HG02885 (cell line): ENCODE data around the gene GINS1.

Experiments used
- ATAC-seq: cut with Tn5 transposase; IDR thresholded peaks from one replicate; pipeline ENCODE4 v1.9.1; 2021; ENCODE audit warnings: mild to moderate bottlenecking; ENCODE audit not compliant: unreplicated experiment, poor library complexity

GINS1 gene

DNA sequence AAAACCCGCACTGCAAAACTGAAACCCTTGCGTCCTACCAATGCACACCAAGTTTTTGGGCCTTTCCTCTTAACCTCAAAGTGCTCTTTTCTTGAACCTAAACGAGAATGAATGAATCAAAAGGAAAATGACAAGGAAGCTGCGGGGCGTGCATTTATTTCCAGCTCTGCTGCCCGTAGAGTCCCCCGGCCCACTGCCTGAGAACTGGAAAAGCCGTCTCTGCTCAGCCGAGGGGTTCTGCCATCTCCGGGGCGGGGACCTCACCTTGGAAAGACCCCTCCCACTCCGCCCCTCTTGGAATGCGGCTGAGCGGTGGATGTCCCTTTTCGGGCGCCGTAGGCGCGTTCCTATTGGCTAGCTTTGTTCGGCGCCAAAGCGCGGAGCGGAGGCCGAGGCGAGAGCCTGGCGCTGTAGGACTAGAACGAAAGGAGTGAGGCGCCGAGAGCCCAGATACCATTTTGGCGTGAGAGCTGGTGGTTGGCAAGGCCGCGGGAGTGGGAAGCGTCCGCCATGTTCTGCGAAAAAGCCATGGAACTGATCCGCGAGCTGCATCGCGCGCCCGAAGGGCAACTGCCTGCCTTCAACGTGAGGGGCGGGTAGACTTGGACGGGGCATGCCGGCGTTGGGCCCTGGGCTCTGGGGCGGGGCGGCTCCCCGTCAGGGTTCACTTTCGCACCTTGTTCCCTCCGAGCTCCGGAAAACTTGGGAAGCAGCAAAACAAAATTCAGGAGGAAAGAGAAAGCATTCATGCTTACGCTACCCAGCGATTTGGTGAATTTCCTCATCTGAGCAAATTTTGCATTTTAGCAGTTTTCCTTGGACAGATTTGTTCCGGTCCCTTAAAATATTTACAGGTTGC is at the start of gene GINS1:
Gene GINS1, plus strand, starts transcription at position 363 of the 859 bp plus-strand sequence. Its CDS starts 148 bp downstream, at position 511.
- peak; percentile 90 for ATAC-seq

GRCh38 chr20:25360631-25361286 is 46.7 kb upstream of the GINS1 start:
- no peak for ATAC-seq

DNA sequence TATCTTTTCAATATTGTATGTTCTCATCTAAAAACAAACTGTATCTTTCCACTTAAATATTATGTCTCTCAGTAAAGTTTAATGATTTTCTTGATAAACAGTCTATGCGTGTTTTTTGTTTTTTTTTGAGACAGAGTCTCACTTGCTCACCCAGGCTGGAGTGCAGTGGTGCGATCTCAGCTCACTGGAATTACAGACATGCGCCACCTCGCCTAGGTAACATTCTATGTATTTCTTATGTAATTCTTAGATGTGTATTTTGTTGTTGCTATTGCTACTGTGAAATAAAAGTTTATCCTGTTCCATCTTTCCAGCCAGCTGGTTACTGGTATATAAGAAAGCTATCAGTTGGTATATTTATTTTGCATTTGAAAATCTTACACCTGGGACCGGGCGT is 46.2 kb upstream of the GINS1 start:
- ATAC-seq = no peak

GRCh38 chr20:25364180-25364788 is 43.2 kb upstream of the GINS1 start:
- no peak for ATAC-seq

DNA sequence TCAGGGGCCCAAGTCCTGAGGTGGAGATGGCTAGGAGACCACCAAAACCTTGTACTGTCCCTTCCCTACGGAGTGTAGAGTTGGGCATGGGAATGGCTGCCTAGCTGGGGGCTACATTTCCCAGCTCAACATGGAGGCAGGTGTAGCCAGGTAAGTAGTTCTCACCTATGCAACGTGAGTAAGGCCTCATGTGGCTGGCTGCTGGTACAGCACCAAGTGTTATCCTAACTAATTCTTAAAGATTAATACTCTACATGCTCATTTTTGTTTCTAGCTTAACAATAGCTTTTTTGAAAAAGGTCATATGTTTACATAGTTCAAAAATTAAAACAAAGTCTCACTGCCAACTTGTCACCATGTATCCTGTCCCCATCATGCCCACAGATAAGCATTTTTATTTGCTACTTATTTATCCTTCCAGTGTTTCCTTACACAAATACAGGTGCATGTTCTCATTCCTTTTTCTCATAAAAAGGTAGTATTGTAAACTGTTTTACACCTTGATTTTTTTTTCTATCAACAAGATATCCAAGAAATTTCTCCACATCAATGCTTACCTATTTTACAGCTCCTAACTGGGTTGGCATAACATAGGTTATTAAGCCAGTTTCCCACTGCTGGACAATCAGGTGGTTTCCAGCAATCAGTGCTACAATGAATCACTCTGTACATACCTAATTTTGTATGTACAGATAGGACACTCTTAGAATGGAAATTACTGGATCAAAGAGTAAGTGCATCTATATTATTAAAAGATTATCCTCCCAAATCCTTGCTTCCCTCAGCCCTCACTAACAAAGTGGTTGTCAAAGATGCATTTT is 42.4 kb upstream of the GINS1 start:
- ATAC-seq = no peak

DNA sequence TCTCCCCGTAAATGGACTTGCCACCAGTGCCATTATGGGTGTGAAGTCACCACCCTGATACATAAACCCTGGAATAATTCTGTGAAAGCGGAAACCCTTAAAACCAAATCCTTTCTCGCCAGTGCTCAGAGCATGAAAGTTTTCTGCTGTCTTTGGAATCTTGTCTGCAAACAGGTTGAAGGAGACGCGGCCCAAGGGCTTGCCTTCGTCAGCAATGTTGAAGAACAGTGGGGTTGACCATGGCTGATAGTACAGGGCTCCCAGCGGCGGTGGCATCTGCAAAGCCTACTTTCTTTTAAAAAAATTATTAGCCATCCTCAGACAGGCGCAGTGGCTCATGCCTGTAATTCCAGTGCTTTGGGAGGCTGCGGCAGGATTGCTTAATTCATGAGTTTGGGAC is 38.9 kb upstream of the GINS1 start:
- no peak for ATAC-seq

DNA sequence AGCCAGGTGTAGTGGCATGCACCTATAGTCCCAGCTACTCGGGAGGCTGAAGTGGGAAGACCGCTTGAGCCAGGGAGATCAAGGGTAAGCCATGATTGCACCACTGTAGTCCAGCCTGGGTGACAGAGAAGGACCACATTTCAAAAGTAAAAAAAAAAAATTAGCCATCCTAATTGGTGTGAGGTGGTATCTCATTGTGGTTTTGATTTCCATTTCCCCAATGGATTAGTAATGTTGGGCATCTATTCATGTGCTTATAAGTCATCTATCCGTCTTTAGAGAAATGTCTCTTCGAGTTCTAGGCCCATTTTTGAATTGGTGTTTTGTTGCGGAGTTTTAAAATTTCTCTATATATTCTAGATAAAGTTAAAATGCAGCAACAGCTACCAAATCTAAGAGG is 38.5 kb upstream of the GINS1 start:
- ATAC-seq = no peak

GRCh38 chr20:25369529-25369928 is 37.9 kb upstream of the GINS1 start:
- ATAC-seq = no peak

- no peak for ATAC-seq
Measured at GRCh38 chr20:25369971-25370370, 37.5 kb upstream of the GINS1 start.

DNA sequence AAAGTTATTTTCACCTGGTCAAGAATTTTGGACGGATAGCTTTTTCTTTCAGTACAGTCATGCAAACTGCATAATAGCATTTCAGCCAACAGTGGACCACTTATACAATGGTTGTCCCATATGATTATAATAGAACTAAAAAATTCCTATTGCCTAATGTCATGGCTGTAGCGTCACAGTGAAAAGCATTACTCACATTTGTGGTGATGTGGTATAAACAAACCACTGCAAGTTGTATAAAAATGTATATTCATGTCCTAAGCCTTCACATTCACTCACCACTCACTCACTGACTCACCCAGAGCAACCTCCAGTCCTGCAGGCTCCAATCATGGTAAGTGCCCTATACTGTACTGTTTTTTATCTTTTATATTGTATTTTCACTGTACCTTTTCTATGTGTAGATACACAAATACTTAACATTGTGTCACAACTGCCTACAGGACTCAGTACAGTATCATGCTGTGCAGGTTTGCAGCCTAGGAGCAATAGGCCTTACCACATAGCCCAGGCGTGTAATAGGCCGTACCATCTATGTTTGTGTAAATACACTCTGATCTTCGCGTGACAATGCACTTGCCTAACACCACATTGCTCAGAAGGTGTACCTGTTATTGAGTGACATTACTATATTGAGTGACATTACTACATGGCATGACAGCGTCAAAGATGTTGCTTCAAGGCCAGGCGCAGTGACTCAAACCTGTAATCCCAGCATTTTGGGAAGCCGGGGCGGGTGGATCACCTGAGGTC is 34.7 kb upstream of the GINS1 start:
- ATAC-seq = no peak

- ATAC-seq = no peak
Measured at GRCh38 chr20:25374842-25375241, 32.6 kb upstream of the GINS1 start.

DNA sequence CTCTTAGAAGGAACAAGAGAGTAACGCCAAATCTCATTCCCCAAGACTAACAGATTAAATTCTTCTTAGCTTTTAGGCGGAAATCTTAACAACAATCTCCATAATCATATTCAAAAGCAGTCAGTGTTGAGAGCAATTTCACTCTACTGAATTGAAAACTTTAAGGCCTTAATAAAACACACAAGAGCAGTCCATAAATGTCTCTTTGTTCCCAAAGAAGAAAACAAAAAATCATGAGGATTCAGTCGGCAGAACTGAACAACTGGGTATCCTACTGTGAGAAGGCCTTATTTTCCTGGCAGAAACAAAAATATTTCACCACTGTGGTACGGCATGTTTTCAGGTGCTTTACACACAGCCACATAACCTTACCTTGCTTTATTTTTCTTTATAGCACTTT is 31.2 kb upstream of the GINS1 start:
- ATAC-seq = no peak

DNA sequence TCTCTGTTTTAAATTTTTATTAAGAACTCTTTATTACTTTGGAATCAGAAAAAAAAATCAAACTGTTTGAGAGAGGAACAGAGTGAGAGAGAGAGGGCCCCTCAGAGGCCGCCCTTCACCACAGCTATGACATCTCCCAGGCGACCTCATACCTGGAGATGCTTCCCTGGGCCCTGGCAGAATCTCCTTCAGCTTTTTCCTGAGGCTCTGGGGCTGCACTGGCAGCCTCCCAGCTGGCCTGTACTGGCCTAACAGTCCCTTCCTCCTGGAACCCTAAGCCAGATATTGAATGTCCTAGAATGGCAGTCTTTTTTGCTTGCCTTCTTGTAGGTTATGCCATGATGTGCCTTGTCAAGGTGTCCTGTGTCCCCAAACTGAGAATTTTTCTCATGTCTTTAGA is 30.6 kb upstream of the GINS1 start:
- no peak for ATAC-seq

DNA sequence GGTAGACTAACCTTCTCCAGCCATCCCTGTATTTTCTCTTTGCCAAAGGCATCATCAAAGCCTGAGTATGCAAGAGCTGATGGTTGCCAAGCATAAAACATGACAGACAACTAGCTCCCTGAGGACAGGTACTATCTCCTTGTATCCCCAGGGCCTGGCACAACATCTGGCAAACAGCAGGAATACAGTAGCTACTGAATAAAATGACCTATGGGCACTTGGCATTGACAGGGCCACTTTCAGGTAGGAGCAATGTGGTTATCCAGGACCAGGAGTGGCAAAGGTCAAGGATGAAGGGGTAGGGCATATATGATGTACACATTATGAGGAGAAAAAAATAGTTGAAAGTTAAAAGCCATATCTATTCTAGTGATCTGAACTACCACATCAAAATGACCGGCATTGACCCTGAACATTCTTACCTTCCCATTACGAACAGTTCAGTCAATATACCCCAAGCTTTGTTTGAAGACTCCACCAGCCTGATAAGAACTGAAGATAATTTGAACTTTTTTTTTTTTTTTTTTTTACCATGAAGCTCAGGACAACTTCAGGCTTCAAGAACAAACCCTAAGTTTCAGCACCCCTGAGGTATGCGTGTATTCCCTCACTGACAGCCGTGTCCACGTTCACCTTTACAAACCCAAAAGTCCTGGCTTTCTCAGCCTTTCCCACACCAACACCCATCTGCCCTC is 29.1 kb upstream of the GINS1 start:
- ATAC-seq = no peak

- no peak for ATAC-seq
Measured at GRCh38 chr20:25378884-25379733, 28.4 kb upstream of the GINS1 start.

- no peak for ATAC-seq
Measured at GRCh38 chr20:25380945-25381614, 26.4 kb upstream of the GINS1 start.

DNA sequence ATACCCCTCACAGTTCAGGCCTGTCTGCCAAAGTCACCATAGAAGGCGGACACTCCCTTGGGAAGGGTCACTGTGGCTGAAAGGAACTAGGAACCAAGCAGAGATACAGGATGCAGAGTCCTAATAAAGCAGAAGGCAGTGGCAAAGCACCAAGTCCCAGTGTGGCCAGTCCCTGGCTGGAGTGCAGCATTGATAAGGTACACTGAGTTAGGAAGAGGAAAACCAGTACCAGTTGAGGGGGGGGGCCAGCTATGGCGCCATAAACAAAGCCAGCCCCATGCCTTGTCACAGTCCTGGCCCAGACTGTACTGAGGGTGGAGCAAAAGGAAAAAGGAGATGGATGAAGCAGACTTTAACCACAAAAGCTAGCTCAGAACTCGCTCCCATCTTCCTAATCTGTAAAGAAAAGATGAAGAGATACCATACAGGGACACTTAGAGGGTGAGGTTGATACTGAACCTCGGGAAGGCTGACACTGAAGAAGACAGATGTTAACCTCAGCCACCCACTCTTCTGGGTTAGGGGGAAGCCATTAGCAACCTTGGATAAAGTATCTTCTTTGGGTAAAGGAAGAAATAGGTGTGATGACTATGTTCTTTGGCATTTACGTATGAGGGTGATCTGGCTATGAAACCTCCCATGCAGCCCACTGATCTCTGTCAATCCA is 24.6 kb upstream of the GINS1 start:
- no peak for ATAC-seq
